ENCODE results near the gene SRSF12. TPM values are rescaled to one million over a fixed set of nuclear protein-coding genes. Genes with fewer than 3 reads are reported as not detected.
"Not testable (repeated sequence)": the region's sequence is repeated elsewhere in the genome, so short reads cannot be mapped to it uniquely, and the experiment has no call there.

SRSF12 gene
- total RNA-seq, 1 experiment from 2014 or later: not detected

DNA sequence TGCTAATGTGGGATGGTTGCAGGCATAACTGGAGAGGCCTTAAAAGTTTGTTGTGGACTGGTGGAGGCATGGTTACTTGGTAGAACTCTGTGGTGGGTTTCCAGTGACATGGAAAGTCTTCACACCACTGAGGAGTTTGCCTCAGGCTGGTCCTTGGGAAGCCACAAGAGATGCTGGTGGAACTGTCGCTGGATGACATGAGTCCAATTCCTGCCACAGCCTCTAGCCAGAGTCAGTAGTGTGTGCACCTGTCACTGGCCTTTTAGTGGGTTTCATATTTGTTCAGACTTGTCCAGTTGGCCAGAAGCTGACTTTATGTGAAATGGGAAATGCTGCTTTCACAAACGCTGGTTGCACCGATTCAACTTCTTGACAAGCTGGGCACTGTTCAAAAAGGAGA lies 13.7 kb upstream of the SRSF12 start:
- DNase-seq (ENCODE audit: low spot score): no peak

DNA sequence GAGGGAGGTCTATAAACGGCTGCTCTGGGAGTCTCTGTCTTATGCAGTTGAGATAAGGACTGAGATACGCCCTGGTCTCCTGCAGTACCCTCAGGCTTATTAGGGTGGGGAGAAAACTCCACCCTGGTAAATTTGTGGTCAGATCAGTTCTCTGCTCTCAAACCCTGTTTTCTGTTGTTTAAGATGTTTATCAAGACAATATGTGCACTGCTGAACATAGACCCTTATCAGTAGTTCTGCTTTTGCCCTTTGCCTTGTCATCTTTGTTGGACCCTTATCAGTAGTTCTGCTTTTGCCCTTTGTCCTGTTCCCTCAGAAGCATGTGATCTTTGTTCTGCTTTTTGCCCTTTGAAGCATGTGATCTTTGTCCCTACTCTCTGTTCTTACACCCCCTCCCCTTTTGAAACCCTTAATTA lies 10.4 kb upstream of the SRSF12 start:
- not testable (repeated sequence) for DNase-seq (ENCODE audit: low spot score)

DNA sequence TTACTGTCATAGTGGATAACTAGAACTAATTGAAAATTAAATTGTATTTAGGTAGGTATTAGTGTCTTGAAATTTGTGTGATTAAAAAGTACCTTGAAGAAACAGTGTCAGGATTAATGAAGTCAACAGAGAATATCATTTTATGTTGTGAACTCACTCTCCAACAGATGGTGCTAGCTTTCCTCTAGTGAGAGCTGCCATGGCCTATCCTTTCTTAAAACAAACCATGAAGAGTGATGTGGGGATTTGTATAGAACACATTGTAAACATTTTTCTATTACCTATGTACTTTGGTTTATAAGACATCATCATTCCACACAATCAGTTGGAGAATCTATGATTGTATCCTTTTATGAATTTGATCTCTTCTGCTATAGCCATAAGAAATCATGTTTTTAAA lies 4.8 kb upstream of the SRSF12 start:
- DNase-seq (ENCODE audit: low spot score): peak; percentile 65

DNA sequence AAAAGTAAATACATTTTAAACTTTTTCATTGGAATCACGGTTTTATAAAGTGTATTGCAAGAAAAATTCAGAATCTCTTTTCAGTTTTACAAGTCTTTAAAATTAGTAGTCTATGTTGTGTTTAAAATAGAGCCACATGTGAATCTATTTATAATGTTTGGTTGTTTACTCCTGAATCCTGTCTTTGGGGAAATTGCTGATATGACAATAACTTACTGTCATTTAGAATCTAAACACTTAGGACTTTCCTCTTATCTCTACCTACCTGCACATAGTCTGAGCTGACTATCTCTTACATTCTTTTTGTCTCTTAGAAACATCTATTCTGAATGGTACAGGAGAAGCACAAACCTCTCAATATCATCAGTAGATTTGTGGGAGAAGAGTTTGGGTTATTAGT lies 4.1 kb upstream of the SRSF12 start:
- DNase-seq (ENCODE audit: low spot score): no peak

DNA sequence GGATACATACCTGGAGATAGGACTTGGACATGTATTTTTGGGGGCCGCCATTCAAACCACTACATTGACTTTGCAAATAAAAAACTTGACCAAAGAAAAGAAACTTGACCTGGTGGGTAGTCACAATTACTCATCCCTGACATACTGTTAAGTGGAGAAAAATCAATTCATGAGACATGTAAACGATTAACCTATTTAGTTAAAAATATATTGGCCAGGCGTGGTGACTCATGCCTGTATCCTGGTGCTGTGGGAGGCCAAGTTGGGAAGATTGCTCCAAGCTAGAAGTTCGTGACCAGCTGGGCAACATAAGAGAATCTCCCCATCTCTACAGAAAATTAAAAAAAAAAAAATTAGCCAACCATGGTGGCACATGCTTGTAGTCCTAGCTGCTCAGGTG lies 2.5 kb upstream of the SRSF12 start:
- no peak for DNase-seq (ENCODE audit: low spot score)

DNA sequence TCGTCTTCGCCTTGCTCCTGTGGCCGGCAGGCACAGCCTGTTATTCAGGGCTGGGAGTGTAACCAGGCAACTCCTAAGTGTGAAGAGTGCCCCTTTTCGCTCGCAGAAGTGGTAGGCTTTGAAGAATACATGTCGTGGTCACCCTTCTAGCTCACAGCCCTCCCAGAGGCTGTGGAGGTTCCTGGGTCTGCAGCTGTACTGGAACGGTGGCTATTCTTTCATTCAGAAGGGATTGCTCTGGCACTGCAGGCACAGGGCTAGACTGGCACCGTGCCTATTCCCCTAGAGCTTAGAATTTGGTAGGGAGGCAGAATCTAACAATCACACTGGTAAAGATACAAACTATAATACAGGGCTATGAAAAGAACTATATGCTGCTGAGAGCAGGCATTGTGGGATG lies 1.1 kb upstream of the SRSF12 start:
- no peak for DNase-seq (ENCODE audit: low spot score)

DNA sequence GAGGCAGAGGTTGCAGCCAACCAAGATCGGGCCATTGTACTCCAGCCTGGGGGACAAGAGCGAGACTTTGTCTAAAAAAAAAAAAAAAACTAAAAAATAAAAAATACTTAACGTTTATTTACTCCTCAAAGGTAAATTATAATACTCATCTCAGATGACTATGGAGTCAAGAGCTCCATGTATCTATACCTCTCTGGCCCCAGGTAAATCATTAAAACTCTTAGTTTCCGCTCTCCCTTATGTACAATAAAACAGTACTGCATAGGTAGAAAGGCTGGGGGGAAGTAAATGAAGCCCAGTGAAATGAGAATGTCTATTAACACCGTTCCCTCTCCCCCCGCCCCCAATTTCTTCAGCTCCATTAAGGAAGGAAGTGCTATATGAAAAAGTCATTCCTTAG lies 1.2 kb downstream of the SRSF12 start:
- DNase-seq (ENCODE audit: low spot score): no peak

DNA sequence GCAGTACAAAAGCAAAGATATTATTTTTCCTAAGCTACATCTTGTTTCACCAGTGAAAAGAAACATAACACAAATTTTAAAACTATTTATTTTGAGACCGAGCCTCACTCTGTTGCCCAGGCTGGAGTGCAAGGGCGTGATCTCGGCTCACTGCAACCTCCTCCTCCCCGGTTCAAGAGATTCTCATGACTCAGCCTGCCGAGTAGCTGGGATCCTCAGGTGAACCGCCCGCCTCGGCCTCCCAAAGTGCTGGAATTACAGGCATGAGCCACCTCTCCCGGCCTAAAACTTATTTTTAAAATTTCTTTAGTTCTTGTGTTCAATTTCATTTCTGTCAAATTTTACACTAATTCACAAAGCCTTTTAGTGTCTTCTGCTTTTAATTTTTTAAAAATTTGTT lies 5.9 kb downstream of the SRSF12 start:
- DNase-seq (ENCODE audit: low spot score): no peak

DNA sequence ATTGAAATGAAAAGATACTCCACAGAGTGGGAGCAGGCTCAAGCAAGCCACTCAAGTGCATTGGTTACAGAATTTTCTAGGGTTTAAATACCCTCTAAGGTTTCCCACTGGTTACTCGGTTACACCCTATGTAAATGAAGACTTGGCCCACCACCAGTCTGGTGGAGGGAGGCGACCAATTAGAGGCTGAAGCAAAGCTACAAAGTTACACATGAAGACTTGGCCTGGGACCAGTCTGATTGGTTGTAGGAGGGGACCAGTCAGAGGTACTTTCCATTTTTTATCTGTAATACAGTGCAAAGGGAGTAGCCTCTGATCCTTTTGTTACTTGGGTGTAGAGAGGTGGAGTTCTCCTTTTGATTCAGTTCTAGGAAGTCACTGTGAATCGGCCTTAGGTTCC lies 7.6 kb downstream of the SRSF12 start:
- DNase-seq (ENCODE audit: low spot score): no peak

DNA sequence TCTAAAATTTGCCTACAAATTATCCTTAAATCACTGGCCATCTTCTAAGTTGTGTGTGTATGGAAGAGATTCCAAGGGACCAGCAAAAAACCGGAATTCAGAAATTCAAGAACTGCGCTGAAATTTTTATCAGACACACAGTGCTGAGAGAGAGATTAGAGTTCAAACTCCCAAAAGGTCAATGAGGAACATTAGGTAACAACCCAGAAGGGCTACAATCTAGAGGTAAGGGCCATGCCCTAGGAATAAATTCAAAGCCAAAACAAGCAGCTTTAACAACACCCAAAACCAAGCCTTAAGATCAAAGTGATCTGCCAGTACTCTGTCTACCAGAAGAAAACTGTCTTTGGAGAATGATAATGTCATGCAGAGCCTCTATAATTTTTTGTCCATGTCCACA lies 17.8 kb downstream of the SRSF12 start:
- no peak for DNase-seq (ENCODE audit: low spot score)

DNA sequence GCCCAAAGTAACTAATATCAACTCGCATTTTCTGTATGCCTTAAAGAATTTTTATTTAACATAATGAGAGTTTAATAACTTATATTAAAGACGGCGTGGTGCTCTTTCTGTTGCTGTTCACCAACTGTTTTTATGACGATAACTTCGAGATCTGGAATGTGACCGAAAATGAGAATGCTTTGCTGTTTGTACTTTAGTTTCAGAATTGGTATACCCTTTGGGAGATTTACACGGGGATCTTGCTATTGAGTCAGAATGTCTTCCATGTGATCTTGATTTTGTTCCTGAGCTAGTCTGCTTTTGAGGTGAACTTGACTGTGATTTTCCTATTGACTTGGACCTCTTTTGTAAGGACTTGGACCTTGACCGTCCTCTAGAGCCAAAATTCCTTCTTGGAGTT lies 19.4 kb downstream of the SRSF12 start:
- no peak for DNase-seq (ENCODE audit: low spot score)

DNA sequence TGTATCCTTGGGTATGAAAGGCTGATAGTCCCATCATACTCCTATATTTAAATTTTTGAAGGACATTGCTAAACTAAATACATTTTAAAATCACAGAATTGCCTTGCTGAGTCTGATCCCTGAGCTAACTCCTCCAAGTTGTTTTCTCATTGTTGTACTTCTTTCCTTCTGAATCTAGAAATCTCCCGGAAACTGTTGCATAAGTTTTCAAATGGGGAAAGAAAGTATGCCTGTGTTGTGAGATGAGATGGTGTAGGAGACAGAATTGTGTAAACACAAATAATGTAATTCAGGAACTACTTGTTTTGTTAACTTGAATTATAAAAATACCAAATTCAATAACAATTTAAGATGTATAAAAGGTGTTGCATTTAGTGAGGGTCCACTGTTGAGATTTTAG lies 30.0 kb downstream of the SRSF12 start:
- DNase-seq (ENCODE audit: low spot score): no peak

DNA sequence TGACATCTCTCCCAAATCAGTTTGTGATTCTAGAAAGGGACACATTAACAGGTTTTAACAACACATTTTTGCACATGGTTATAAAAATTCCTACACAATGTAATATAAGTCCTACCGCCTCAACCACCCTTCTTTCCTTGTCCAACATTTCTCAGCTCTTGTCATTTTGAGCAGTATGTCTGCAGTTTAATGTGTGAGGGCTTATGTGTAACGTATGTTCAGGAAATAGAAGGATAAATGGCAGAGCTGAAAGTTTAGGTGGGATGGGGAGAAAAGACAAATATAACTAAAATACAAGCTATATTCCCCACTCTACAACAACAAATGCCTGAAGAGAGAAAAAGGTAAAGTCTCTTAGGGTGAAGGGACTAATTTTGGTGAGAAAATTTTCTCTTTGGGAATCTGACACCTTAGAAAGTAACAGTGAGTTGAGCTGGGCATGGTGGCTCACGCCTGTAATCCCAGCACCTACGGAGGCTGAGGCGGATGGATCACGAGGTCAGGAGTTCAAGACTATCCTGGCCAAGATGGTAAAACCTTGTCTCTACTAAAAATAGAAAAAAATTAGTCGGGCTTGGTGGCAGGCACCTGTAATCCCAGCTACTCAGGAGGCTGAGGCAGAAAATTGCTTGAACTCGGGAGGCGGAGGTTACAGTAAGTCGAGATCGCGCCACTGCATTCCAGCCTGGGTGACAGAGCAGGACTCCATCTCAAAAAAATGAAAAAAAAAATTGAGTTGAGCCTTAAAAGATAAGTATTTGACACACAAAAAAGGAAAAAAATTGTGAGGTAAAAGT lies 32.3 kb downstream of the SRSF12 start:
- no peak for DNase-seq (ENCODE audit: low spot score)

DNA sequence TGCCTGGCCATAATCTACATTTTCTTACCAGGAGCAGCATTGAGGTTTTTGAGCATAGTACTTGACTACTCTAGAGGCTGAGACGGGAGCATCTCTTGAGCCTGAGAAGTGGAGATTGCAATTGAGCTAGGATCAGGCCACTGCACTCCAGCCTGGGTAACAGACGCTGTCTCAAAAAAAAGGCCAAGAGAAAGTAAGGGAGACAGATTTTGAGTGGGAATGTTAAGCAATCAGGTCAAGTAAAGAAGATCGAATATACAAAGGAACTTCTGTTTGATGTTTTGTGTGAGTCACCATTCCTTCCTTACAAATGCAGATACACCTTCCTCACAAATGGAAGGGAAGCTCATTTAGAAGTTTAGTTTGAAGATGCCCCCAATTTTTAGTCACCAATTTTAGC lies 32.9 kb downstream of the SRSF12 start:
- DNase-seq (ENCODE audit: low spot score): no peak

DNA sequence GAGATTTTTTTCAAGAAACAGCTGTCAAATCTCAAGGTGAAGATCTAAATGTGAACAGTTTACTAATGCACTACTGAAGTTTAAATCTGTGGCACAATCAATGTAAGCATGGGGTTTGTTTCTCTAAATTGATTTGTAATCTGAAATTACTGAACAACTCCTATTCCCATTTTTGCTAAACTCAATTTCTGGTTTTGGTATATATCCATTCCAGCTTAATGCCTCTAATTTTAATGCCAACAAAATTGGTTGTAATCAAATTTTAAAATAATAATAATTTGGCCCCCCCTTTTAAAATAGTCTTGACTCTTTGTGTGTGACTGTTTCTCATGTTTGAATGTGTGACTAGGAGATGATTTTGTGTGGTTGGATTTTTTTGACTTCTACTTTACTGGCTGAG lies 33.3 kb downstream of the SRSF12 start:
- DNase-seq (ENCODE audit: low spot score): no peak

DNA sequence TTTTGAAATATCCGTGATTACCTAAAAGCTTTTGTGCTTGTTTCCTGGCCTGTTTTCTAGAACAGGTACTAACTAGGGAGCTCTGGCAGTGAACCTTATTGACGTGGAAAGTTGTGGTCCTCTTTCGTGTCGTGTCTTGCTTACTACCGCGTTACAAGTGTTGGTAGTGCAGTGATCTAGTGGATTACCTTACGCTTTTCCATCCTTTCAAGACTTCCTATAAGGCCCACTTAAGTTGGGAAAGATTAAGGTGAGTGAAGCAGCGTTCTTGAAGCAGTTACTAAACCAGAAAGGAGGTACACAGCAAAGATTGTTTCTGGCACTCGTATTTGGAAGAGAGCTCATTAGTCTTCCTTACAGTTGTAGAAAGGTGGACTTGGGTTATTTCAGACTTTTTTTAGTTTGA lies 35.4 kb downstream of the SRSF12 start:
- peak; percentile 35 for DNase-seq (ENCODE audit: low spot score)

DNA sequence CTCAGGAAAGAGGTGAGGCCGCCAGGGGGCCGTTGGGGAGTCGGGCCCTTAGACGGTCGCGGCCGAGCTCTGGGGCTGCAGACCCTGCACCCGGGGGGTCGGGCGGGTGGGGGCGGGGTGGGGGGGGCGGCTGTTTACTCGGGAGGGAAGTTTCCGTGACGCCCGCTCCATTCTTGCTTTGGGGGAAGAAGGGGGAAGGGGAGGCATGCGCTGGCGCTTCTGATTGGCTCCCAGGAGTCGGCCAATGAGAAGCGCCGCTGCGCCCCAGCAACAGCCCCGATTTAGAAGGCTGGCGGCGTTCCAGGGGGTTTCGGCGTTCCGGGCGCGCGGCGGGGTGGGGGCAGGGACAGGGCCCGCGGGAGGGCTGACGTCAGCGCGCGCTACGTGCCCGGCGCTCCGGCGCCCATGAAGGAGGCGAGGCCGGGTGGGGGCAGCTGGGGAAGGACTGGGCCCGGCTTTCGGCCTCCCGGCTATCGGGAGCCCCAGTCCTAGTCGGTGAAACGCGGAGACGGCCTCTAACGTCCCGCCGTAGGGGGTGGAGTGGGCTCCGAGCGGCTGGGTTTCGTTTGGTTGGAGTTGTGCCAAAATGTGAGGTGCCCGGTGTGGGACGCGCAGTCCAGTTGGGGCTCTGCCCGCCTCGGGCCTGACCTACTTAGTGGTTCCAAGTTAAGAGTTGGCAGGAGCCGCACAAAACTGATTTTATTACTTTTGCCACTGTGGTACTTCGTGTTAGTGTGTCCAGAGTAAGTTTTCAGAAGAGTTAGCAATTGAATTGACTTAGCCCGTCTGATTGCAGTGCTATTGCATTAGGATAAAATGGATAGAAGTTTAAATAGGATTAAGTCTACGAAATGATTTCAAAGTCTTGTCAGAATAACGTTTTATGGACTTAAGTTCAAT lies 36.2 kb downstream of the SRSF12 start:
- peak; percentile 93 for DNase-seq (ENCODE audit: low spot score)

DNA sequence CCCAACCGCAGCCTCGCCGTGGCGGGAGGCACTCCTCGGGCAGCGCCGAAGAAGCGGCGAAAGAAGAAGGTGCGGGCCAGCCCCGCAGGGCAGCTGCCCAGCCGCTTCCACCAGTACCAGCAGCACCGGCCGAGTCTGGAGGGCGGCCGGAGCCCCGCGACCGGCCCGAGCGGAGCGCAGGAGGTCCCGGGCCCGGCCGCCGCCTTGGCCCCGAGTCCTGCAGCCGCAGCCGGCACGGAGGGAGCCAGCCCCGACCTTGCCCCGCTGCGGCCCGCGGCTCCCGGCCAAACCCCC lies 36.8 kb downstream of the SRSF12 start:
- DNase-seq (ENCODE audit: low spot score): no peak

DNA sequence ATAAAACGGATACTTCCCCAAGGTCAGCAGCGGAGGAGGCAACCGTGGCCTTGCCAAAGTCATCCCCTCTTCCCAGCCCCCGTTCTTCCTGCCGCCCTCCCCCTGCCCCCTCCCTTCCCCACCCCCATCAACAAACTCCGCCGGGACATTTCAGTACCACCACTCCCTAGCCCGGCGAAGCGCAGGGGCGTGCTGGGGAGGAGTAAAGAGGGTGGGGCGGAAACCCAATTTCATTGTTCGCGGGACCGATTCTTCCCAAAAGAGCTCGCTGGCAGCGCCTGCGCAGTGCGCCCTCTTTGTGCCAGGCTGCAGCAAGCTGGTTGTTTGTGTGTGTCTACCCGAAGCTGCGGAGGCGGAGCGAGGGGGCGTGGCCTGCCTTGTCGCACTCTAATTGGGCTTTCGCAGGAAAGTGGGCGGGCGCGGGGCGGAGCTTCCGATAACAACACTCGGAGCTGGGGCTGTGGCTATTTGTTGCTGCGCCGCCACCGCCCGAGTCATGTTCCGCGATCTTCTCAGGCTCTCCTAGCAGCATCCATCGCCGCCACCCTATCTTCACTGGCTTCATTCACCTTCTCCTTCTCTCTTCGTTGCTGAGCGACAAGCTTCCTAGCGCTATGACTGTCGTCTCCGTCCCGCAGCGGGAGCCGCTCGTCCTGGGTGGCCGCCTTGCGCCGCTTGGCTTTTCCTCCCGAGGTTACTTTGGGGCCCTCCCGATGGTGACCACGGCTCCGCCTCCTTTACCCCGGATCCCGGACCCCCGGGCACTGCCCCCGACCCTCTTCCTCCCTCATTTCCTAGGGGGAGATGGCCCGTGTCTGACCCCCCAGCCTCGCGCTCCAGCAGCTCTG lies 37.4 kb downstream of the SRSF12 start, which contains the start of gene PNRC1:
TSS of gene PNRC1 (plus strand) at position 471 of the 848 bp plus-strand sequence. CDS start at position 615, 144 bp downstream.
- DNase-seq (ENCODE audit: low spot score): peak; percentile 99

DNA sequence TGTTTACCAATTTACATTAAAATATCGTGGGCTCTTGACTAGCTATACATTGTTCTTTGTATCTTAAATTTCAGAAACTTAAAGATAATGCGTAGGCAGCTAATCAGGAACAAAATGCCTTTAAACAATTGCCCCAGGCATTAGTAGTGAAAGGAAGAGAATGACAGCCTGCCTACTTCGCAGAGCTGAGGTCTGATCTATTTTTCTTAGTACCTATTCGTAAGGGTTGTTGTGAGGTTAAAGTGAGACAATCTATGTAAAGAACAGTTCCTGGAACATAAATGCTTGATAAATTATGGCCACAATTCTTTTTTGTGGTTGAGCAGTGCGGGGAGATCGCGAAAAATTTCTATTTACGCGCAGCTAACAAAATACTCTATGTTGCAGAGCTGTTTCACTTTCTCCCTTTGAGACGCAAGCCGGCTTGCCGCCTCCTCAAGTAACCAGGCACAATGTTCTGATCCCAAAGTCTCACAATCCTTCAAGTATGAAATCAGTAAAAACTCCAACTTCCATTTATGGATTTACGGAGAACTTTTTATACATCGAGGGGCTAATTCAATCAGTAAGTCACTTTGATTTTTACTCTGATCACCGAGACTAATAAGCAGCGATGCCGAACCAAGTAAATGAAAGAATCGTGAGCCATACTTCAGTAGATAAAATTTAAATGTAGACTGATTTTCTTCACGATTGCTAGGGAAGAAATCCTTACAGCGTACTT lies 38.2 kb downstream of the SRSF12 start:
- peak; percentile 68 for DNase-seq (ENCODE audit: low spot score)

DNA sequence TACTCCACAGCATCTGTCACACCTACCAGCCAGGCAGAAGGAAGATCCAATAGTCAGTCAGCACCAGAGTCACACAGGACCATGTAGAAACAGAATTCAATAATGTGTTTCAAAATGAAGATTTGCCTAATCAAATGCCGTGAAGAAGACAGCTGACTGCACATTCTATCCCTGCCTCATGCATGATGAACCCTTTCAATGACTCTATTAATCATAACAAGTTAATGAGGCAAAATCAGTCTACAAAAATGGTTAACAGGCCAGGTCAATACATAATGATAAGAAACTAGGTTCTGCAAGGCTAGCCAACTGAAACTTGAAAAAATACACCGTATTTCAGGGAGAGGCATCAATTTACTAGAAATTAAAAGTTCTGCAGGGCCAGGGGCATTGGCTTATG lies 44.0 kb downstream of the SRSF12 start:
- no peak for DNase-seq (ENCODE audit: low spot score)

All from HT-29 (cell line).